KMS-11 (cell line): Measurements from ENCODE around the gene XRCC1.

ENCODE experiments used
- H2AFZ ChIP-seq: fragments of 200-600 bp; sonication (generic); 2 replicates; pipeline ENCODE4 v1.6.1; 2016; ENCODE audit warnings: antibody characterized with exemption, mixed run types, low read depth
- H3K27ac ChIP-seq: fragments of 200-600 bp; sonication (generic); 2 replicates; pipeline ENCODE4 v1.6.1; 2016; ENCODE audit warnings: mild to moderate bottlenecking, mixed run types
- H3K27me3 ChIP-seq: fragments of 200-600 bp; sonication (generic); 2 replicates; pipeline ENCODE4 v1.6.1; 2017; ENCODE audit warnings: mild to moderate bottlenecking, low read depth, mixed run types, moderate library complexity; ENCODE audit not compliant: insufficient read depth
- H3K36me3 ChIP-seq: fragments of 200-600 bp; sonication (generic); 2 replicates; pipeline ENCODE4 v1.6.1; 2017; ENCODE audit warnings: mild to moderate bottlenecking, mixed run types; ENCODE audit not compliant: insufficient read depth
- H3K4me1 ChIP-seq: fragments of 200-600 bp; sonication (generic); 2 replicates; pipeline ENCODE4 v1.6.1; 2016; ENCODE audit warnings: mild to moderate bottlenecking, low read depth, mixed run types; ENCODE audit not compliant: poor library complexity, severe bottlenecking
- H3K4me2 ChIP-seq: fragments of 200-600 bp; sonication (generic); 2 replicates; pipeline ENCODE4 v1.7.0; 2016; ENCODE audit warnings: mild to moderate bottlenecking, mixed run types
- H3K4me3 ChIP-seq: fragments of 200-600 bp; sonication (generic); IDR thresholded peaks from 2 replicates; pipeline ENCODE4 v1.6.1; 2017; ENCODE audit warnings: low read depth, low read length, mixed read lengths; ENCODE audit not compliant: insufficient read depth
- H3K79me2 ChIP-seq: fragments of 200-600 bp; sonication (generic); 2 replicates; pipeline ENCODE4 v1.6.1; 2016; ENCODE audit warnings: low read depth, mixed run types; ENCODE audit not compliant: insufficient read depth
- H3K9ac ChIP-seq: fragments of 200-600 bp; sonication (generic); 2 replicates; pipeline ENCODE4 v1.6.1; 2016; ENCODE audit warnings: mild to moderate bottlenecking, mixed run types
- H4K20me1 ChIP-seq: fragments of 200-600 bp; sonication (generic); 2 replicates; pipeline ENCODE4 v1.6.1; 2016; ENCODE audit warnings: mild to moderate bottlenecking, mixed run types; ENCODE audit not compliant: insufficient read depth
- TF ChIP-seq, protein P1 (sequence below): fragments of 200-600 bp; sonication (generic); conservative IDR thresholded peaks from 2 replicates; pipeline ENCODE4 v1.6.1; 2017; ENCODE audit warnings: low read depth, mild to moderate bottlenecking, antibody characterized with exemption, low read length, moderate library complexity, mixed read lengths

XRCC1 gene

GRCh38 chr19:43504426-43505185, 70.7 kb downstream of the XRCC1 start, which contains the start of gene PHLDB3:
TSS of gene PHLDB3 (minus strand) at chr19:43504746. CDS start at chr19:43504118, 628 bp downstream.
- peak within 1 kb of the TSS; percentile 96 for H3K4me2 ChIP-seq
- H3K4me1 ChIP-seq, result peaks cover 11% of the 10 kb centered on the region
- no peaks in the 10 kb centered on the region for H4K20me1 ChIP-seq
- H3K79me2 ChIP-seq, result no peaks in the 10 kb centered on the region
- peak within 1 kb of the TSS; percentile 71 for H3K9ac ChIP-seq
- H3K27ac ChIP-seq, result peak within 1 kb of the TSS; percentile 51; the same call in 1 of the 2 replicates
- TF ChIP-seq, protein P1, sequence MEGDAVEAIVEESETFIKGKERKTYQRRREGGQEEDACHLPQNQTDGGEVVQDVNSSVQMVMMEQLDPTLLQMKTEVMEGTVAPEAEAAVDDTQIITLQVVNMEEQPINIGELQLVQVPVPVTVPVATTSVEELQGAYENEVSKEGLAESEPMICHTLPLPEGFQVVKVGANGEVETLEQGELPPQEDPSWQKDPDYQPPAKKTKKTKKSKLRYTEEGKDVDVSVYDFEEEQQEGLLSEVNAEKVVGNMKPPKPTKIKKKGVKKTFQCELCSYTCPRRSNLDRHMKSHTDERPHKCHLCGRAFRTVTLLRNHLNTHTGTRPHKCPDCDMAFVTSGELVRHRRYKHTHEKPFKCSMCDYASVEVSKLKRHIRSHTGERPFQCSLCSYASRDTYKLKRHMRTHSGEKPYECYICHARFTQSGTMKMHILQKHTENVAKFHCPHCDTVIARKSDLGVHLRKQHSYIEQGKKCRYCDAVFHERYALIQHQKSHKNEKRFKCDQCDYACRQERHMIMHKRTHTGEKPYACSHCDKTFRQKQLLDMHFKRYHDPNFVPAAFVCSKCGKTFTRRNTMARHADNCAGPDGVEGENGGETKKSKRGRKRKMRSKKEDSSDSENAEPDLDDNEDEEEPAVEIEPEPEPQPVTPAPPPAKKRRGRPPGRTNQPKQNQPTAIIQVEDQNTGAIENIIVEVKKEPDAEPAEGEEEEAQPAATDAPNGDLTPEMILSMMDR, result 0 out of 2 replicates have a peak, but pooled peaks have one; percentile 27
- no peaks in the 10 kb centered on the region for H3K27me3 ChIP-seq
- peak within 1 kb of the TSS; percentile 62 for H3K4me3 ChIP-seq
- H2AFZ ChIP-seq, result peak within 1 kb of the TSS; percentile 100
- H3K36me3 ChIP-seq, result no peaks in the 10 kb centered on the region

DNA sequence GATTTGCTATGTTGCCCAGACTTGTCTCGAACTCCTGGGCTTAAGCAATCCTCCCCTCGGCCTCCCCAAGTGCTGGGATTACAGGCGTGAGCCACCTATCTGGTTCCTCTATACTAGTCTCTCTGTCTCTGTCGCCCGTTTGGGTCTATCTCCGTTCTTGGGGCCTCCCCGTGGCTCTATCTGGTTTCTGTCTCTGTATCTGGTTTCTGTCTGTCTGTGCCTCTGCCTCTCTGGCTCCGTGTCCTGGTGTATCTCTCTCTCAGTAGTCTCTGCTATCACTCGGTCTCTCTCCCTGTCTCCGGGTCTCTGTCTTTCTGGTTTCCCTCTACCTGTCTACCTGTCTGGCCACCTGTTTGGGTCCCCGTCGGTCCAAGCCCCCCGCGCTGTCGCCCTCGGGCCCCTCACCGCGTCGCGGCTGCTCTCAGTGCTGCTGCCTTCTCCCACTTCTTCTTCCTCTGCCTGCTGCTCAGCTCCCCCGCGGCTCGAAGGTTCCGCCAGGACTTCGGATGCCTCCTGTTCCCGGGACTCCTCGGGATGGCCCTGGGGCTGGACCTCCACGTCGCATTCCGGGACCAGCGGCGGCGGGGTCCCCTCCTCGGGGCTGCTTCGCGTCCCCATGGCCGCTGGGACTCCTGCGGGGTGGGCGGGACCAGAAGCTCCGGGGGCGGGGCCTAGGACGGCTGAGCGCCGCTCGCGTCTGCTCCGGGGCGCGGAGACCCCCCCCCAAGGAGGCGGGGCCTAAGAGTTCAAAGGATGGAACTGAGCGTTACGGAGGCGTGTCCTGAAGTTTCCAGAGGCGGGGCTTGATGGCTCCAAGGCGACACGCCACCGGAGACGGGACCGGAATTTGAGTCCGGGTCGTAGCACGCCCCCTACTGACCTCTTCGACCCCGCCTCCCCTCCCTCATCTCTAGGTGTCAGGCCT, 71.6 kb downstream of the XRCC1 start:
- Histone ChIP-seq H3K4me3 (peak overlapping the region; percentile 62), H3K27ac (peak overlapping the region; percentile 41; the same call in 1 of the 2 replicates)

DNA sequence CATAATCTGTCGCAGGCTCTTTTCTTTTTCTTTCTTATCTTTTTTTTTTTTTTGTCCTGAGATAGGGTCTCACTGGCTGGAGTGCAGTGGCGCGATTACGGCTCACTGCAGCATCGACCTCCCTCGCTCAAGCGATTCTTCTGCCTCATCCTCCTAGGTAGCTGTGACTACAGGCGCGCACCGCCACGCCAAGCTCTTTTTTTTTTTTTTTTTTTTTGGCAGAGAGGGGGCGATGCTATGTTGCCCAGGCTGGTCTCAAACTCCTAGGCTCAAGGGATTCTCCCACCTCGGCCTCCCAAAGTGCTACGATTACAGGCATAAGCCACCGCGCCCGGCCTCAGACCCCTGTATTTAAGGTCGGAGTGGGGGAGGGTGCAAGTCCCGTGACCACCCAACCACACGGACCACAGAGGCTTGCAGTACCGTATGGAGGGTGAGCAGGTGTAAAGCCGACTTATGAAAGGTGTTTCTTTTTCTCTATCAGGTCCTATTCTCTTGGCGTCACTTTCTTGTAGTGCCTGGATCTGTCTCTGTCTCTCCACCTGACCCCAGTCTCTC, 72.8 kb downstream of the XRCC1 start:
- Histone ChIP-seq H3K27ac (no peak overlapping the region), H3K4me2 (peak overlapping the region; percentile 81; the same call in 1 of the 2 replicates), H2AFZ (no peak overlapping the region), H3K4me1 (peaks cover 11% of the 10 kb centered on the region), H3K79me2 (no peaks in the 10 kb centered on the region), H3K36me3 (no peaks in the 10 kb centered on the region), H3K9ac (no peak overlapping the region), H4K20me1 (no peaks in the 10 kb centered on the region), H3K27me3 (no peaks in the 10 kb centered on the region), H3K4me3 (no peak overlapping the region)
- TF ChIP-seq, protein P1, result no peak

More for the DNA sequence above, 71.6 kb downstream of the XRCC1 start:
- Histone ChIP-seq H2AFZ (peak overlapping the region; percentile 100), H4K20me1 (no peaks in the 10 kb centered on the region), H3K36me3 (no peaks in the 10 kb centered on the region), H3K79me2 (no peaks in the 10 kb centered on the region), H3K4me1 (peaks cover 11% of the 10 kb centered on the region), H3K4me2 (peak overlapping the region; percentile 96), H3K27me3 (no peaks in the 10 kb centered on the region), H3K9ac (peak overlapping the region; percentile 71; the same call in 1 of the 2 replicates)
- TF ChIP-seq, protein P1, result no peak; the same call in 1 of the 2 replicates
